Activated naive CD4-positive, alpha-beta T cell treated with anti-CD3 and anti-CD28 coated beads, Interleukin-2, amount 50 U/mL, for 72 hours (primary cell): ENCODE results near the gene APELA. TPM values are rescaled to one million over a fixed set of nuclear protein-coding genes. Genes with fewer than 3 reads are reported as not detected.

ENCODE experiments used
- total RNA-seq, 2 donors: library from RNA; stranded (reverse); gene quantifications; one replicate each; pipeline ENCODE4 v1.2.3, GENCODE V29; 2022

The APELA gene
- total RNA-seq, 2 donors from 2014 or later, result not detected

Other genes starting within 250 kb of the APELA start
- not detected for gene SMIM31, start 123.0 kb upstream of the APELA start, total RNA-seq
- gene TRIM61, start 100.5 kb downstream of the APELA start, total RNA-seq, result 1 to 10 TPM; 1.1 TPM
- not detected for gene TRIM60, start 154.8 kb downstream of the APELA start, total RNA-seq
- not detected for gene TRIM75, start 176.7 kb downstream of the APELA start, total RNA-seq
- gene TMEM192, start 235.7 kb downstream of the APELA start, total RNA-seq, result 10 to 100 TPM in 1 of 2 donors, 1 to 10 TPM in 1; 8.2 to 11.5 TPM